Measurements from ENCODE around the gene RPS6KB1.

Gene RPS6KB1

GRCh38 chr17:59892924-59893675, at the start of gene RPS6KB1, which contains the start of gene TUBD1:
Gene RPS6KB1, plus strand, starts transcription at chr17:59893121. Its CDS starts 64 bp downstream, at chr17:59893185.
Gene TUBD1, minus strand, starts transcription at chr17:59892943. Its CDS starts 1,941 bp downstream, at chr17:59891002.
- TF ChIP-seq CTCF (IDR thresholded peaks at IDR 0.05; ENCODE audit: low read depth, low read length) (no peak), MYC (IDR thresholded peaks at IDR 0.05; ENCODE audit: low read depth, low read length) (peak; percentile 82), POLR2A (IDR thresholded peaks at IDR 0.05; ENCODE audit: extremely low read depth, insufficient read length) (peak; percentile 96), MAX (IDR thresholded peaks at IDR 0.05; ENCODE audit: low read depth, low read length) (peak; percentile 68)
- DNase-seq (ENCODE audit: low read depth): peak; percentile 99

GRCh38 chr17:59844884-59845594, 47.9 kb upstream of the RPS6KB1 start:
- no peak for DNase-seq (ENCODE audit: low read depth)
- H3K4me3 ChIP-seq (ENCODE audit: low read depth, low read length): no peak overlapping the region
- TF ChIP-seq POLR2A (IDR thresholded peaks at IDR 0.05; ENCODE audit: extremely low read depth, insufficient read length) (no peak), MAX (IDR thresholded peaks at IDR 0.05; ENCODE audit: low read depth, low read length) (no peak), MYC (IDR thresholded peaks at IDR 0.05; ENCODE audit: low read depth, low read length) (no peak), CTCF (IDR thresholded peaks at IDR 0.05; ENCODE audit: low read depth, low read length) (no peak)

More at GRCh38 chr17:59892924-59893675, at the start of gene RPS6KB1, which contains the start of gene TUBD1:
- peak within 1 kb of the TSS; percentile 95 for H3K4me3 ChIP-seq (ENCODE audit: low read depth, low read length)

GRCh38 chr17:59845595-59846393, 47.1 kb upstream of the RPS6KB1 start:
- H3K4me3 ChIP-seq (ENCODE audit: low read depth, low read length): no peak overlapping the region
- TF ChIP-seq MYC (IDR thresholded peaks at IDR 0.05; ENCODE audit: low read depth, low read length) (no peak), MAX (IDR thresholded peaks at IDR 0.05; ENCODE audit: low read depth, low read length) (no peak), CTCF (IDR thresholded peaks at IDR 0.05; ENCODE audit: low read depth, low read length) (no peak), POLR2A (IDR thresholded peaks at IDR 0.05; ENCODE audit: extremely low read depth, insufficient read length) (no peak)
- DNase-seq (ENCODE audit: low read depth): peak; percentile 45

- no peak for DNase-seq (ENCODE audit: low read depth)
- H3K4me3 ChIP-seq (ENCODE audit: low read depth, low read length): no peak overlapping the region
- 0 out of 2 replicates have a peak, but pooled peaks have one; percentile 7 for TF ChIP-seq MYC (IDR thresholded peaks at IDR 0.05; ENCODE audit: low read depth, low read length)
- no peak for TF ChIP-seq POLR2A (IDR thresholded peaks at IDR 0.05; ENCODE audit: extremely low read depth, insufficient read length)
Observed at GRCh38 chr17:59846394-59847165, 46.3 kb upstream of the RPS6KB1 start.

- no peak overlapping the region for H3K4me3 ChIP-seq (ENCODE audit: low read depth, low read length)
- no peak for TF ChIP-seq CTCF (IDR thresholded peaks at IDR 0.05; ENCODE audit: low read depth, low read length)
- no peak for TF ChIP-seq MYC (IDR thresholded peaks at IDR 0.05; ENCODE audit: low read depth, low read length)
- TF ChIP-seq MAX (IDR thresholded peaks at IDR 0.05; ENCODE audit: low read depth, low read length): no peak
- no peak for DNase-seq (ENCODE audit: low read depth)
Observed at GRCh38 chr17:59848385-59848668, 44.6 kb upstream of the RPS6KB1 start.

Measured in NB4 (cell line).